ENCODE data around the gene SGIP1.

GRCh38 chr1:66750577-66750976 lies 216.6 kb downstream of the SGIP1 start:
- TF ChIP-seq GATA2 (IDR thresholded peaks at IDR 0.05; ENCODE audit: low read depth, low read length) (no peak), GATA3 (IDR thresholded peaks at IDR 0.05; ENCODE audit: low read depth, low read length) (no peak)

All from SH-SY5Y (cell line).